NCI-H2227 treated with DMSO at 0.1 percent for 48 hours (cell line): Measurements from ENCODE around the gene ARHGEF18.
"Not testable (repeated sequence)": the region's sequence is repeated elsewhere in the genome, so short reads cannot be mapped to it uniquely, and the experiment has no call there.

Experiments used
- DNase-seq: peaks from one replicate; lab custom pipeline; 2025; lab: John Stamatoyannopoulos, UW

The ARHGEF18 gene

GRCh38 chr19:7348587-7349230 lies at the start of gene ARHGEF18:
ARHGEF18 (plus strand) TSS chr19:7348937; CDS start chr19:7362891, 13,954 bp downstream.
- no peak for DNase-seq

- DNase-seq = no peak
Observed at GRCh38 chr19:7301525-7301924, 47.2 kb upstream of the ARHGEF18 start.

DNA sequence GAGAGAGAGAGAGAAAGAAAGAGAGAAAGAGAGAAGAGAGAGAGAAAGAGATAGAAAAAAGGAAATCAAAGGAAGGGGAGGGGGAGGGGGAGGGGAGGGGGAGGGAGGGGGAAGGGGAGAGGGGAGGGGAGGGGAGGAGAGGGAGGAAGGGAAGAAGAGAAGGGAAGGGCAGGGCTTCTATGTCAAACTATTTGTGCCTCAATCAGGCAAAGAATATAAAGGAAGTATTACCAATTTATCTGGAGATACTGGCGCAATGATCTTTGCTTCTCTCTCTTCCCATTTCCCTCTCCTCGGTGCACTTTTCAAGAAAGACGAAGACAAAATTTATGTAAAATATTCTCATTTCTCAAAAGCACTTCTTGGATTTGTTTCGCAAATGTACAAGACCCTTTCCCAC lies 45.3 kb upstream of the ARHGEF18 start:
- DNase-seq = no peak

- no peak for DNase-seq
Observed at GRCh38 chr19:7304200-7304599, 44.5 kb upstream of the ARHGEF18 start.

- no peak for DNase-seq
Observed at GRCh38 chr19:7307590-7308218, 41.0 kb upstream of the ARHGEF18 start.

DNA sequence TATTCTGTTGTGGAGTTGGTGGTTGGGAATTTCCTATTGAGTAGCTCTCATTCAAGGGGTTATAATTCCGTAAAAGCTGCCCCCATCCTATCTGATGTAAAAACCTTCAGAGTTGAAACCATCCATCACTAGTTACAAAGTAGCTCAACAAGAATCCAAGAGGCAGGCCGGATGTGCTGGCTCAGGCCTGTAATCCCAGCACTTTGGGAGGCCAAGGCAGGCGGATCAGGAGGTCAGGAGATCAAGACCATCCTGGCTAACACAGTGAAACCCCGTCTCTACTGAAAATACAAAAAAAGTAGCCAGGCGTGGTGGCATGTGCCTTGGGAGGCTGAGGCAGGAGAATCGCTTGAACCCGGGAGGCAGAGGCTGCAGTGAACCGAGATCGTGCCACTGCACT lies 40.4 kb upstream of the ARHGEF18 start:
- not testable (repeated sequence) for DNase-seq

DNA sequence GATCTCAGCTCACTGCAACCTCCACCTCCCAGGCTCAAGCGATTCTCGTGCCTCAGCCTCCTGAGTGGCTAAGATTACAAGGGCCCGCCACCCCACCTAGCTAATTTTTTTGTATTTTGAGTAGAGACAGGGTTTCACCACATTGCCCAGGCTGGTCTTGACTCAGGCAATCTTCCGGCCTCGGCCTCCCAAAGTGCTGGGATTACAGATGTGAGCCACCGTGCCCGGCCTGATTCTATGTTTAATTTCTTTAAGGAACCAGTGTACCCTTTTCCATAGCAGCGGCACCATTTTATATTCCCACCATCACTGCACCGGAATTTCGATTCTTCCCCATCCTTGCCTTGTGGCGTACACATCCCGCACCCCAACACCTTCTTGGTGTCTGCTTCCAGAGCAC lies 36.8 kb upstream of the ARHGEF18 start:
- DNase-seq = no peak

DNA sequence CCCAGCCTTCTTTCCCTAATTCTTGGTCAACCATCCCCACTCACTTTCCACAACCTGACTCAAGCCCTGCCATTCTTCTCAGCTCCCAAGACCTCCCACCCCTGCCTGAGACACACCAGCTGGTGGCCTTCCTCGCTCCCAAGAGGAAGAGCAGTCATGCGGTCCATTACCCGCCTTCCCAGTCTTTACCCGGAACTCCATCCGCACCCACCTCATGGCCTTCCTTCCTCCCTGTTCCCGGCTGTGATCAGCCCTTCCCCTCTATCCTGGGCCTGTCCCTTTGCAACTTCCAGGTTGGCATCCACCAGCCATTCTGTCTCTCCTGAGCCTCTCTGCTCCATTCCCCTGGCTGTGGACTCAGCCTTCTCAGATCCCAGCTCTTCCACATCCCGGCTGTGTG lies 35.9 kb upstream of the ARHGEF18 start:
- no peak for DNase-seq

- no peak for DNase-seq
Observed at GRCh38 chr19:7318176-7318575, 30.6 kb upstream of the ARHGEF18 start.

GRCh38 chr19:7326105-7326877 lies 22.4 kb upstream of the ARHGEF18 start:
- DNase-seq = no peak

DNA sequence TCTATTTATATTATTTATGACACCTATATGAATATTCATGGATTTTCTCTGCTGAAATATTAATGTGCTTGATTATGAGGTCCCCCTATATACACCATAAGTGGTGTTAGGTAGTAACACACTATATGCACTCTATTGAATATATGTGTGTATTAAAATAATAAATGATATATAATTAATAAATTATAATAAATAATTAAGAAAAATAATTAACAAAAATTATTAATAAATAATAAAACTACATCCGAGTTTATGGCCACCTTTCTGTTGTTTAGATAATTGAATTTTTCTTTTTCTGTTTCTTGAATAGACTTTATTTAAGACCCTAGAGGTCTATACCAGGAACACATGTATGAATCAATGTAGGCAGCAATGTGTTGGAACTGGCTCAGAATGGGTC lies 20.9 kb upstream of the ARHGEF18 start:
- no peak for DNase-seq

- DNase-seq = no peak
Observed at GRCh38 chr19:7328647-7329046, 20.1 kb upstream of the ARHGEF18 start.

DNA sequence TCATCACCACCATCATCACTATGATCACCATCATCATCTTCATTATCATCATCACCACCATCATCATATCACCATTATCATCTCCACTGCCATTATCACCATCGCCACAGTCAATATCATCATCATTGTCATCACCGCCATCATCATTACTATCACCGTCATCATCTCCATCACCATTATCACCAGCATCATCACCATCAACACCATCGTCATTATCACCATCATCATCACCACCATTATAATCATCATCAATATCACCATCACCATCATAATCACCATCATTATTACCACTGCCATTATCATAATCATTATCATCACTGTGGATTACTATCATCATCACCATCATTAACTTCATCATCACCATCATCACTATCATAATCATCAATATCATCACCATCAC lies 17.3 kb upstream of the ARHGEF18 start:
- no peak for DNase-seq

DNA sequence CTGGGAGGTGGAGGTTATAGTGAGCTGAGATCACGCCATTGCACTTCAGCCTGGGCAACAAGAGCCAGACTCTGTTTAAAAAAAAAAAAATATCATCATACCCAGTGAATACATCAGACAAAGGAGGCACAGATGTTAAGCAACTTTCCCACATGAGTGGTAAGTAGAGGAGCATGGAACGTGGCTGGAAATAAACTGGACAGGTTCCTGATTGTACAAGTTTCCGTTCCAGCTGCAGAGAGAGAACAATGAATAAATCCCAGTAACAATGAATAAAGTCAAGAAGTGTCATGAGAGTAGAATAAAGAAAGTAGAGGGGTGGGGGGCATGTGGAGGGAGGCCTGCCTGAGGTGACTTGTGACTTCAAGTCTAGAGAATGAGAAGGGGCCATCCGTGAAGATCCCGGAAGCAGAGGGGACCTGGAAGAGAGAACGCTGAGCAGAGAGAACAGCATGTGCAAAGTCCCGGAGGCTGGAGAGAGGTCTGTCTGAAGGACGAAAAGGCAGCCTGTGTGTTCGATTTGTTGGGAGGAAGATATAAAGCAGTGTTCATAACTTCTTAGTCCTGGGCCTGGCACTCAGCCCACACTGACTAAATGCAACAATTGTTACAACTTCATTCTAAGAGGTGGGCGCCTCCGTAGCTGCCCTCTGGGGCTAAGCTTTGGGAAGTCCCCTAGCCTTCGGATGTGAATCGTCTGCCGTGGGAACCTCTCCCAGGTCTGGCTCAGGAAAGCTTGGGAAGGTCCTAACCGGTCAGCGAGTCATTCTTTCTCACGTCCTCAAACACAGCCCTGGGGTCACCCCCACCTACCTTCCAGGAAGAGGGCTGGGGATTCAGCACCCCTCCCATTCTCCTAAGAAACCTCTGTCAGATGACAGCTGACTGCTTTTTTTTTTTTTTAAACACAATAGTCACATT lies 15.3 kb upstream of the ARHGEF18 start:
- no peak for DNase-seq

DNA sequence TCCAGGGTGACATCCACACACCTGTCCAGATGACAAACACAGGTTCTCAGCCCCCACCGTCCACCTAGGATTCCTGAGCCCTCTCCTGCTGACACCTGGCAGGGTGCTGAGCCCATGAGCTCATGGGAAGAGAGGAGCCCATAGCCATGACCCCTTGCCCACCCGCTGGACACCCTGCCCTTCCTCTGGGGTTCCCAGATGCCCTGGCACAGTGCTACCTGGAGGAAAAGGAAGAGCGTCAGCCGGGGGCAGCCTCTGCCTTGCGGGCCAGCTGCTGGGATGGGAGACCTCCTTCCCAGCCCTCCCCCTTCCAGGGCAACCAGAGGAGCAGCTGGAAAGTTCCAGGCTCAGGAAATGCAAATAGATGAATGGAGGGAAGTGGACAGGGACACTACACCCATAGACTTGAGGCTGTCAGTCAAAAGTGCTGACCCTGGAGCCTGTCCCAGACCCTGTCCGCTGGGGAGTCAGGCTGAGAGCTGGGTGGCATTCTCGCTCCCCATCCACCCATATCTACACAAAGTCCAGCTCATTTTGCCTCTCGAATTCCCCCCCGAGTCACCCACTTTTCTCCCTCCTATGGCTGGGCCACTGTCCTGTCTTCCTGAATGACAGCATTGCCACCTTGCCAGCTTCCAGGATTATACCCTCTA lies 12.3 kb upstream of the ARHGEF18 start:
- DNase-seq = no peak

GRCh38 chr19:7337380-7338194 lies 11.2 kb upstream of the ARHGEF18 start:
- DNase-seq = no peak

GRCh38 chr19:7340959-7341837 lies 7.5 kb upstream of the ARHGEF18 start:
- DNase-seq = peak; percentile 68

GRCh38 chr19:7342143-7342542 lies 6.6 kb upstream of the ARHGEF18 start:
- no peak for DNase-seq

DNA sequence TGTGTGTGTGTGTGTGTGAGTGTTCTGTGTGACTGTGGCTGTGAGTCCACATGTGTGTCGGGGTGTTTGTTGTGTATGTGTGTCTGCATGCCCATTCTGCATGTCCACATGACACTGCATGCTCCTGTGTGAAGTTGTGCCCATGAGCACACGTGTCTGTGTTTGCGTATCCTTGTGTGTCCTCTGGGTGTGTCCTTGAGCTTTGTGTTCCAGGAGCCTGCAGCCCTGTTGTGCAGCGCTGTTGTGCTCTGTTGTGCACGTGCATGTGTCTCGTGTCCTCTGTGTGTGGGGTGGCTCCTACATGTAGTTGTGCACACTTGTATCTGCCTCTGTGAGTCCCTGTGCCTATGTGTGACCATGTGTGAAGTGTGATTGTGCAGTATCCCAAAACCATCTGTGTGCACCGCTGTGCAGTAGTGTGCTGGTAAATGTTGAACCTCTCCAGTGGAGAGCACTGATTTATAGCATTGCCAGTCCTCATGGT lies 2.2 kb upstream of the ARHGEF18 start:
- no peak for DNase-seq

GRCh38 chr19:7346997-7347396 lies 1.7 kb upstream of the ARHGEF18 start:
- DNase-seq = not testable (repeated sequence)
